ENCODE data around the gene FAM184B.

The FAM184B gene

DNA sequence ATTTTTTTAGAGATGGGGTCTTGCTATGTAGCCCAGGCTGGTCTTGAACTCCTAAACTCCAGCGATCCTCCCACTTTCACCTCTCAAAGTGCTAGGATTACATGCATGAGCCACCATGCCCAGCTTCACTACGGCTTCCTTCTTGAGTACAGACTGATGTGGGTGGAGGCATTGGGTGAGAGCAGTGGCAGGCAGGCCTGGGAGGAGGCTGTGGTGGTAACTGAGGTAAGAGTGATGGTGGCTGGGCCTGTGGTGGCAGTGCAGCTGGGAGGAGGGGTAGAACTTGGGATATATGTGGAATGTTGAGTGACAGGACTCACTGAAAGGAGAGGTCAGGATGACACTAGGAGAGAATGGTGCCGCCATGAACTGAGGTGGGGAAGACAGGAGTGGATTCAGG lies 86.1 kb downstream of the FAM184B start (continued):
- TF ChIP-seq, protein P1, sequence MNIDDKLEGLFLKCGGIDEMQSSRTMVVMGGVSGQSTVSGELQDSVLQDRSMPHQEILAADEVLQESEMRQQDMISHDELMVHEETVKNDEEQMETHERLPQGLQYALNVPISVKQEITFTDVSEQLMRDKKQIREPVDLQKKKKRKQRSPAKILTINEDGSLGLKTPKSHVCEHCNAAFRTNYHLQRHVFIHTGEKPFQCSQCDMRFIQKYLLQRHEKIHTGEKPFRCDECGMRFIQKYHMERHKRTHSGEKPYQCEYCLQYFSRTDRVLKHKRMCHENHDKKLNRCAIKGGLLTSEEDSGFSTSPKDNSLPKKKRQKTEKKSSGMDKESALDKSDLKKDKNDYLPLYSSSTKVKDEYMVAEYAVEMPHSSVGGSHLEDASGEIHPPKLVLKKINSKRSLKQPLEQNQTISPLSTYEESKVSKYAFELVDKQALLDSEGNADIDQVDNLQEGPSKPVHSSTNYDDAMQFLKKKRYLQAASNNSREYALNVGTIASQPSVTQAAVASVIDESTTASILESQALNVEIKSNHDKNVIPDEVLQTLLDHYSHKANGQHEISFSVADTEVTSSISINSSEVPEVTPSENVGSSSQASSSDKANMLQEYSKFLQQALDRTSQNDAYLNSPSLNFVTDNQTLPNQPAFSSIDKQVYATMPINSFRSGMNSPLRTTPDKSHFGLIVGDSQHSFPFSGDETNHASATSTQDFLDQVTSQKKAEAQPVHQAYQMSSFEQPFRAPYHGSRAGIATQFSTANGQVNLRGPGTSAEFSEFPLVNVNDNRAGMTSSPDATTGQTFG (tag by site-specific recombination; IDR thresholded peaks at IDR 0.05; ENCODE audit: borderline replicate concordance) = no peak
- TF ChIP-seq ZNF394 (tag by site-specific recombination; IDR thresholded peaks at IDR 0.05; ENCODE audit: borderline replicate concordance) = no peak

DNA sequence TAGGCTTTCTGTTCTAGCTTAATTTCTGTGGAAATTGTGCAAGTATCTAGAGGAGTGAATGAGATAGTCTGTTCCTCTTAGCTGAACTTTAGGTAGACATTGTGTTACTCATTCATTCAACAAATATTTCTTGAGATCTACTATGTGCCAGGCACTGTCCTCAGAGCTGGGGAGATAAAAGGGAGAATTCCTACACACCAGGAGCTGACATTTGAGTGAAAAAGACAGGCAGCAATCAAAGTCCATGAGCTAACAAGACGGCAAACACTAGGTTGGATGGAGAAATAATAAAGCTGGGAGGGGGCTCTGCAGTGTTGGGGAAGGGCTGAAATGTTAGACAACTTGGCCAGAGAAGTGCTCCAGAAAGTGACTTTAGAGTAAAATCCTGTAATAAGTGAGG lies 86.9 kb downstream of the FAM184B start:
- POLR2A ChIA-PET = no interaction called here

DNA sequence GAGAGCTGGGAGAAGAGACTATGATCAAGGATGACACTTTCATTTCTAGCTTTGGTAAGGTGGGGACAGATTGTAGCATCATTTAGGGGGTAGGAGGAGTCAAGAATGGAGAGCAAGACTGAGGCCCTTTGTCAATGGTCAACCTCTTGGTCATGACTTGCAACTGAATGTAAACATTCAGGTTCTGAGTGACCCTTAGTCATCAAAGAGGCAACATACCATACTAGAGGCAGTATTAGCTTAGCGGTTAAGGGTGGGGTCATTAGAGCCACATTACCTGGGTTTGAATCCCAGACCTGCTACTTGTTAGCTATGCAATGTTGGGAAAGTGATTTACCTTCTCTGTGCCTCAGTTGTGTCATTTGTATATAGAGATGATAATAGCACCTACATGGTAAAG lies 90.5 kb downstream of the FAM184B start:
- Histone ChIP-seq H3K4me1 (ENCODE audit: control insufficient read depth, insufficient read depth, low read length) (no peaks in the 10 kb centered on the region), H3K36me3 (ENCODE audit: control insufficient read depth in 2 of 2, insufficient read depth in 1 of 2, low read length in 2 of 2) (no peaks in the 10 kb centered on the region), H3K27ac (ENCODE audit: extremely low read depth, low read depth, low read length) (no peak overlapping the region), H3K9me3 (ENCODE audit: control insufficient read depth, insufficient read depth, low read depth, low read length) (no peaks in the 10 kb centered on the region), H3K4me3 (ENCODE audit: low read depth, low read length) (no peak overlapping the region)
- ChIA-PET CTCF (no interaction called here), POLR2A (no interaction called here)
- TF ChIP-seq, protein P2, sequence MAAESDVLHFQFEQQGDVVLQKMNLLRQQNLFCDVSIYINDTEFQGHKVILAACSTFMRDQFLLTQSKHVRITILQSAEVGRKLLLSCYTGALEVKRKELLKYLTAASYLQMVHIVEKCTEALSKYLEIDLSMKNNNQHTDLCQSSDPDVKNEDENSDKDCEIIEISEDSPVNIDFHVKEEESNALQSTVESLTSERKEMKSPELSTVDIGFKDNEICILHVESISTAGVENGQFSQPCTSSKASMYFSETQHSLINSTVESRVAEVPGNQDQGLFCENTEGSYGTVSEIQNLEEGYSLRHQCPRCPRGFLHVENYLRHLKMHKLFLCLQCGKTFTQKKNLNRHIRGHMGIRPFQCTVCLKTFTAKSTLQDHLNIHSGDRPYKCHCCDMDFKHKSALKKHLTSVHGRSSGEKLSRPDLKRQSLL (tag by site-specific recombination; IDR thresholded peaks at IDR 0.05) = no peak
- no peak for TF ChIP-seq ZNF292 (tag by site-specific recombination; IDR thresholded peaks at IDR 0.05; ENCODE audit: borderline replicate concordance, low read depth)
- TF ChIP-seq ZNF555 (tag by site-specific recombination; conservative IDR thresholded peaks at IDR 0.05) = no peak
- no peak for TF ChIP-seq ZNF121 (tag by site-specific recombination; IDR thresholded peaks at IDR 0.05)
- no peak for TF ChIP-seq ZNF626 (tag by site-specific recombination; IDR thresholded peaks at IDR 0.05)
- TF ChIP-seq ZFP37 (tag by site-specific recombination; IDR thresholded peaks at IDR 0.05) = no peak
- no peak for TF ChIP-seq HOXA7 (CRISPR knock-in tag; IDR thresholded peaks at IDR 0.05; ENCODE audit: borderline replicate concordance)
- TF ChIP-seq, protein P3, sequence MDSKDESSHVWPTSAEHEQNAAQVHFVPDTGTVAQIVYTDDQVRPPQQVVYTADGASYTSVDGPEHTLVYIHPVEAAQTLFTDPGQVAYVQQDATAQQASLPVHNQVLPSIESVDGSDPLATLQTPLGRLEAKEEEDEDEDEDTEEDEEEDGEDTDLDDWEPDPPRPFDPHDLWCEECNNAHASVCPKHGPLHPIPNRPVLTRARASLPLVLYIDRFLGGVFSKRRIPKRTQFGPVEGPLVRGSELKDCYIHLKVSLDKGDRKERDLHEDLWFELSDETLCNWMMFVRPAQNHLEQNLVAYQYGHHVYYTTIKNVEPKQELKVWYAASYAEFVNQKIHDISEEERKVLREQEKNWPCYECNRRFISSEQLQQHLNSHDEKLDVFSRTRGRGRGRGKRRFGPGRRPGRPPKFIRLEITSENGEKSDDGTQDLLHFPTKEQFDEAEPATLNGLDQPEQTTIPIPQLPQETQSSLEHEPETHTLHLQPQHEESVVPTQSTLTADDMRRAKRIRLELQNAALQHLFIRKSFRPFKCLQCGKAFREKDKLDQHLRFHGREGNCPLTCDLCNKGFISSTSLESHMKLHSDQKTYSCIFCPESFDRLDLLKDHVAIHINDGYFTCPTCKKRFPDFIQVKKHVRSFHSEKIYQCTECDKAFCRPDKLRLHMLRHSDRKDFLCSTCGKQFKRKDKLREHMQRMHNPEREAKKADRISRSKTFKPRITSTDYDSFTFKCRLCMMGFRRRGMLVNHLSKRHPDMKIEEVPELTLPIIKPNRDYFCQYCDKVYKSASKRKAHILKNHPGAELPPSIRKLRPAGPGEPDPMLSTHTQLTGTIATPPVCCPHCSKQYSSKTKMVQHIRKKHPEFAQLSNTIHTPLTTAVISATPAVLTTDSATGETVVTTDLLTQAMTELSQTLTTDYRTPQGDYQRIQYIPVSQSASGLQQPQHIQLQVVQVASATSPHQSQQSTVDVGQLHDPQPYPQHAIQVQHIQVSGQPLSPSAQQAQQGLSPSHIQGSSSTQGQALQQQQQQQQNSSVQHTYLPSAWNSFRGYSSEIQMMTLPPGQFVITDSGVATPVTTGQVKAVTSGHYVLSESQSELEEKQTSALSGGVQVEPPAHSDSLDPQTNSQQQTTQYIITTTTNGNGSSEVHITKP (tag by site-specific recombination; IDR thresholded peaks at IDR 0.05) = no peak
- TF ChIP-seq ZNF354C (tag by site-specific recombination; IDR thresholded peaks at IDR 0.05; ENCODE audit: borderline replicate concordance, low read depth) = no peak
- TF ChIP-seq, protein P4, sequence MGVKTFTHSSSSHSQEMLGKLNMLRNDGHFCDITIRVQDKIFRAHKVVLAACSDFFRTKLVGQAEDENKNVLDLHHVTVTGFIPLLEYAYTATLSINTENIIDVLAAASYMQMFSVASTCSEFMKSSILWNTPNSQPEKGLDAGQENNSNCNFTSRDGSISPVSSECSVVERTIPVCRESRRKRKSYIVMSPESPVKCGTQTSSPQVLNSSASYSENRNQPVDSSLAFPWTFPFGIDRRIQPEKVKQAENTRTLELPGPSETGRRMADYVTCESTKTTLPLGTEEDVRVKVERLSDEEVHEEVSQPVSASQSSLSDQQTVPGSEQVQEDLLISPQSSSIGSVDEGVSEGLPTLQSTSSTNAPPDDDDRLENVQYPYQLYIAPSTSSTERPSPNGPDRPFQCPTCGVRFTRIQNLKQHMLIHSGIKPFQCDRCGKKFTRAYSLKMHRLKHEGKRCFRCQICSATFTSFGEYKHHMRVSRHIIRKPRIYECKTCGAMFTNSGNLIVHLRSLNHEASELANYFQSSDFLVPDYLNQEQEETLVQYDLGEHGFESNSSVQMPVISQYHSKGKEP (tag by site-specific recombination; IDR thresholded peaks at IDR 0.05) = no peak

More for the DNA sequence above, 86.9 kb downstream of the FAM184B start:
- Histone ChIP-seq H3K4me3 (ENCODE audit: low read depth, low read length) (no peak overlapping the region), H3K4me1 (ENCODE audit: control insufficient read depth, insufficient read depth, low read length) (no peaks in the 10 kb centered on the region), H3K27ac (ENCODE audit: extremely low read depth, low read depth, low read length) (no peak overlapping the region), H3K9me3 (ENCODE audit: control insufficient read depth, insufficient read depth, low read depth, low read length) (no peaks in the 10 kb centered on the region), H3K36me3 (ENCODE audit: control insufficient read depth in 2 of 2, insufficient read depth in 1 of 2, low read length in 2 of 2) (no peaks in the 10 kb centered on the region)
- TF ChIP-seq ZNF266 (tag by site-specific recombination; IDR thresholded peaks at IDR 0.05; ENCODE audit: low read depth) (no peak), KLF7 (tag by site-specific recombination; IDR thresholded peaks at IDR 0.05; ENCODE audit: borderline replicate concordance) (no peak), ZNF610 (tag by site-specific recombination; IDR thresholded peaks at IDR 0.05; ENCODE audit: borderline replicate concordance) (no peak), ZNF10 (tag by site-specific recombination; IDR thresholded peaks at IDR 0.05) (no peak), ZNF292 (tag by site-specific recombination; IDR thresholded peaks at IDR 0.05; ENCODE audit: borderline replicate concordance, low read depth) (no peak), KLF10 (tag by site-specific recombination; IDR thresholded peaks at IDR 0.05) (no peak), ZNF623 (tag by site-specific recombination; IDR thresholded peaks at IDR 0.05) (no peak)
- TF ChIP-seq, protein P5, sequence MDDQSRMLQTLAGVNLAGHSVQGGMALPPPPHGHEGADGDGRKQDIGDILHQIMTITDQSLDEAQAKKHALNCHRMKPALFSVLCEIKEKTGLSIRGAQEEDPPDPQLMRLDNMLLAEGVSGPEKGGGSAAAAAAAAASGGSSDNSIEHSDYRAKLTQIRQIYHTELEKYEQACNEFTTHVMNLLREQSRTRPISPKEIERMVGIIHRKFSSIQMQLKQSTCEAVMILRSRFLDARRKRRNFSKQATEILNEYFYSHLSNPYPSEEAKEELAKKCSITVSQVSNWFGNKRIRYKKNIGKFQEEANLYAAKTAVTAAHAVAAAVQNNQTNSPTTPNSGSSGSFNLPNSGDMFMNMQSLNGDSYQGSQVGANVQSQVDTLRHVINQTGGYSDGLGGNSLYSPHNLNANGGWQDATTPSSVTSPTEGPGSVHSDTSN (CRISPR knock-in tag; IDR thresholded peaks at IDR 0.05) = no peak
- CTCF ChIA-PET = interaction anchor here (1.0 kb wide), 1 partner anchor 58 kb away, joined by 4 read pairs; no protein-coding TSS in a partner anchor
